Body of pancreas (tissue), 4 donors: ENCODE measurements around the gene CACNA1F. TPM values are rescaled to one million over a fixed set of nuclear protein-coding genes. Genes with fewer than 3 reads are reported as not detected.

ENCODE experiments used
- ATAC-seq: fragments of 150-250 bp; one replicate; pipeline ENCODE4 v1.9.1; 2016
- DNase-seq, 4 donors: peaks; one replicate each; pipeline ENCODE4 v3.0.0-alpha.2; 2019
- H3K27ac ChIP-seq, 4 donors: fragments of 200-600 bp; sonication (generic); 1 replicate in 3 of 4; 2 replicates in 1 of 4; pipeline versions ENCODE4 v1.5.1 to v1.6.1; 2016 to 2019; ENCODE audit warnings: mild to moderate bottlenecking in 1 of 4, mixed read lengths in 1 of 4, moderate library complexity in 1 of 4
- H3K27me3 ChIP-seq, 2 donors: fragments of 200-600 bp; sonication (generic); one replicate each; pipeline ENCODE4 v1.6.0; 2016; ENCODE audit warnings: mild to moderate bottlenecking in 1 of 2
- H3K36me3 ChIP-seq, 2 donors: fragments of 200-600 bp; sonication (generic); replicated peaks in 1 of 2; 2 replicates each; pipeline ENCODE4 v1.5.1; 2016; ENCODE audit warnings: low read depth in 2 of 2; ENCODE audit not compliant: insufficient read depth in 1 of 2
- H3K4me1 ChIP-seq: fragments of 200-600 bp; sonication (generic); one replicate; pipeline ENCODE4 v1.6.0; 2016
- H3K4me3 ChIP-seq, 2 donors: fragments of 200-600 bp; sonication (generic); 1 replicate in 1 of 2; 2 replicates in 1 of 2; pipeline ENCODE4 v1.5.1; 2016 to 2019
- H3K9me3 ChIP-seq, 3 donors: fragments of 200-600 bp; sonication (generic); 1 replicate in 2 of 3; 2 replicates in 1 of 3; pipeline ENCODE4 v1.5.1; 2016
- CTCF ChIP-seq, 7 experiments: fragments of 450-650 bp in 4 of 7; fragments of 200-600 bp in 3 of 7; sonication (generic) in 3 of 7; IDR thresholded peaks; one replicate each; pipeline ENCODE4 v1.5.1; 2016 to 2019; ENCODE audit warnings: antibody characterized with exemption in 7 of 7
- POLR2A ChIP-seq, 3 donors: fragments of 450-650 bp; IDR thresholded peaks; one replicate each; pipeline ENCODE4 v1.6.1; 2016; ENCODE audit warnings: antibody characterized with exemption in 3 of 3, mild to moderate bottlenecking in 2 of 3
- WGBS, 2 donors: methylation state at CpG; one replicate each; pipeline ENCODE4 v1.1.5; 2017; 5-methylcytosine and 5-hydroxymethylcytosine counted together
- intact Hi-C: fragments of 100-400 bp; cut with DNase I; formaldehyde crosslinking; loops from one replicate; pipeline ENCODE4 v1.15.1; 2023
- total RNA-seq, 2 donors: library from RNA; depleted of rRNA; stranded (reverse); fragments of >200 nt; gene quantifications; one replicate each; pipeline ENCODE4 v1.1.0, GENCODE V29; 2016

Gene CACNA1F
- total RNA-seq, 2 donors from 2014 or later = 0.26 TPM; not detected in 1

GRCh38 chrX:49163555-49164419 is 69.4 kb downstream of the CACNA1F start:
- peak; percentile 83 for ATAC-seq
- Histone ChIP-seq H3K27ac (peak overlapping the region; percentile 89 to 93 (median 93)), H3K4me3 (no peak overlapping the region), H3K9me3 (no peaks in the 10 kb centered on the region), H3K27me3 (no peaks in the 10 kb centered on the region), H3K4me1 (peaks cover 19% of the 10 kb centered on the region), H3K36me3 (no peaks in the 10 kb centered on the region)
- whole genome bisulfite sequencing, 2 donors = 0 to 1% methylated on average over 8 to 23 of the region's 69 CpGs
- intact Hi-C loops = no loop called here
- peak; percentile 49 to 94 (median 67) for TF ChIP-seq CTCF (IDR thresholded peaks at IDR 0.05)
- peak; percentile 42 to 62 (median 43) for TF ChIP-seq POLR2A (IDR thresholded peaks at IDR 0.05)
- peak; percentile 86 to 91 (median 90) for DNase-seq

GRCh38 chrX:49162620-49163019 is 70.5 kb downstream of the CACNA1F start, which contains the start of gene MAGIX:
Gene MAGIX (plus strand): TSS chrX:49162758. CDS start chrX:49162890, 132 bp downstream.
- Histone ChIP-seq H3K4me3 (no peak within 1 kb of the TSS), H3K27ac (peak within 1 kb of the TSS; percentile 89 to 93 (median 93)), H3K27me3 (no peaks in the 10 kb centered on the region), H3K36me3 (no peaks in the 10 kb centered on the region), H3K4me1 (peaks cover 15% of the 10 kb centered on the region), H3K9me3 (no peaks in the 10 kb centered on the region)
- TF ChIP-seq CTCF (IDR thresholded peaks at IDR 0.05) = peak in 3 of 7 experiments; percentile 10 to 30 (median 13)
- TF ChIP-seq POLR2A (IDR thresholded peaks at IDR 0.05) = peak; percentile 17 to 54 (median 52)
- peak; percentile 54 for ATAC-seq
- 51% methylated on average over 13 of the region's 28 CpGs; no CpG with 5 or more reads in 1 of the 2 donors for whole genome bisulfite sequencing, 2 donors
- intact Hi-C loops = no loop called here
- DNase-seq = peak; percentile 62 to 77 (median 70)

- intact Hi-C loops = no loop called here
- no peaks in the 10 kb centered on the region for H3K27me3 ChIP-seq
- H3K4me3 ChIP-seq = no peak overlapping the region
- peaks cover 10% of the 10 kb centered on the region for H3K4me1 ChIP-seq
- DNase-seq = no peak
- peak overlapping the region in 3 of 4 donors; percentile 50 to 93 (median 82) for H3K27ac ChIP-seq
- no peak for ATAC-seq
- H3K9me3 ChIP-seq = no peaks in the 10 kb centered on the region
- TF ChIP-seq POLR2A (IDR thresholded peaks at IDR 0.05) (no peak), CTCF (IDR thresholded peaks at IDR 0.05) (no peak)
- H3K36me3 ChIP-seq = no peaks in the 10 kb centered on the region
- 90 to 97% methylated on average over 5 of the region's 5 CpGs for WGBS, 2 donors
Measured at GRCh38 chrX:49161632-49162031, 71.5 kb downstream of the CACNA1F start.

GRCh38 chrX:49160908-49161307 is 72.2 kb downstream of the CACNA1F start:
- no peak for ATAC-seq
- Histone ChIP-seq H3K27ac (no peak overlapping the region), H3K9me3 (no peaks in the 10 kb centered on the region), H3K36me3 (no peaks in the 10 kb centered on the region), H3K4me1 (peaks cover 10% of the 10 kb centered on the region), H3K4me3 (no peak overlapping the region), H3K27me3 (no peaks in the 10 kb centered on the region)
- no peak for TF ChIP-seq POLR2A (IDR thresholded peaks at IDR 0.05)
- no peak for TF ChIP-seq CTCF (IDR thresholded peaks at IDR 0.05)
- WGBS, 2 donors = 89% methylated on average over 2 of the region's 2 CpGs
- no peak for DNase-seq
- intact Hi-C loops = no loop called here
